Loucy (cell line): Measurements from ENCODE around the gene C8G.
A peak's percentile ranks its signal among the peaks of the same experiment; 100 is the strongest.

Experiments used
- H2AFZ ChIP-seq: fragments of 200-600 bp; sonication (generic); 2 replicates; pipeline ENCODE4 v1.6.0; 2016; ENCODE audit warnings: antibody characterized with exemption, mild to moderate bottlenecking, low read length, moderate library complexity
- H3F3A ChIP-seq: fragments of 200-600 bp; 2 replicates; pipeline ENCODE4 v1.6.0; 2016; ENCODE audit warnings: antibody characterized with exemption, low read depth, mild to moderate bottlenecking
- H3K27me3 ChIP-seq: fragments of 200-600 bp; sonication (generic); 2 replicates; pipeline ENCODE4 v1.6.1; 2014; ENCODE audit warnings: low read length, mild to moderate bottlenecking; ENCODE audit not compliant: insufficient read depth, poor library complexity, severe bottlenecking
- H3K36me3 ChIP-seq: fragments of 200-600 bp; sonication (generic); 2 replicates; pipeline ENCODE4 v1.6.1; 2016; ENCODE audit warnings: low read length; ENCODE audit not compliant: insufficient read depth
- H3K4me1 ChIP-seq: fragments of 200-600 bp; sonication (generic); 2 replicates; pipeline ENCODE4 v1.5.1; 2014; ENCODE audit warnings: low read length, mild to moderate bottlenecking; ENCODE audit not compliant: insufficient read depth, poor library complexity, severe bottlenecking
- H3K4me2 ChIP-seq: fragments of 200-600 bp; sonication (generic); 2 replicates; pipeline ENCODE4 v1.6.0; 2014; ENCODE audit warnings: antibody characterized with exemption, low read length, low read depth, mild to moderate bottlenecking; ENCODE audit not compliant: poor library complexity, severe bottlenecking
- H3K4me3 ChIP-seq: fragments of 200-600 bp; sonication (generic); 2 replicates; pipeline ENCODE4 v1.5.1; 2014; ENCODE audit warnings: low read length, mild to moderate bottlenecking, mixed read lengths; ENCODE audit not compliant: poor library complexity, severe bottlenecking
- H3K79me2 ChIP-seq: fragments of 200-600 bp; sonication (generic); 2 replicates; pipeline ENCODE4 v1.6.1; 2014; ENCODE audit warnings: low read length; ENCODE audit not compliant: insufficient read depth
- H3K9ac ChIP-seq: fragments of 200-600 bp; sonication (generic); 2 replicates; pipeline ENCODE4 v1.6.0; 2014; ENCODE audit warnings: mild to moderate bottlenecking, low read depth, low read length, moderate library complexity; ENCODE audit not compliant: poor library complexity, severe bottlenecking
- H3K9me2 ChIP-seq: fragments of 200-600 bp; sonication (generic); replicated peaks from 2 replicates; pipeline ENCODE4 v1.6.1; 2016; ENCODE audit warnings: low read depth, low read length, mixed read lengths
- H3K9me3 ChIP-seq: fragments of 200-600 bp; sonication (generic); 2 replicates; pipeline ENCODE4 v1.6.1; 2014; ENCODE audit warnings: mild to moderate bottlenecking, antibody characterized with exemption, low read length, low read depth; ENCODE audit not compliant: insufficient read depth
- H4K20me1 ChIP-seq: fragments of 200-600 bp; sonication (generic); 2 replicates; pipeline ENCODE4 v1.6.0; 2014; ENCODE audit warnings: antibody characterized with exemption, low read length, mild to moderate bottlenecking; ENCODE audit not compliant: insufficient read depth, poor library complexity, severe bottlenecking
- EZH2phosphoT487 ChIP-seq: fragments of 200-600 bp; IDR thresholded peaks from 2 replicates; pipeline ENCODE4 v1.6.1; 2018; ENCODE audit warnings: antibody characterized with exemption, mild to moderate bottlenecking, moderate library complexity, borderline replicate concordance
- TF ChIP-seq, protein P1 (sequence below): fragments of 200-600 bp; sonication (generic); conservative IDR thresholded peaks from 2 replicates; pipeline ENCODE4 v1.5.1; 2014; ENCODE audit warnings: mild to moderate bottlenecking, antibody characterized with exemption, low read length

Gene C8G

DNA sequence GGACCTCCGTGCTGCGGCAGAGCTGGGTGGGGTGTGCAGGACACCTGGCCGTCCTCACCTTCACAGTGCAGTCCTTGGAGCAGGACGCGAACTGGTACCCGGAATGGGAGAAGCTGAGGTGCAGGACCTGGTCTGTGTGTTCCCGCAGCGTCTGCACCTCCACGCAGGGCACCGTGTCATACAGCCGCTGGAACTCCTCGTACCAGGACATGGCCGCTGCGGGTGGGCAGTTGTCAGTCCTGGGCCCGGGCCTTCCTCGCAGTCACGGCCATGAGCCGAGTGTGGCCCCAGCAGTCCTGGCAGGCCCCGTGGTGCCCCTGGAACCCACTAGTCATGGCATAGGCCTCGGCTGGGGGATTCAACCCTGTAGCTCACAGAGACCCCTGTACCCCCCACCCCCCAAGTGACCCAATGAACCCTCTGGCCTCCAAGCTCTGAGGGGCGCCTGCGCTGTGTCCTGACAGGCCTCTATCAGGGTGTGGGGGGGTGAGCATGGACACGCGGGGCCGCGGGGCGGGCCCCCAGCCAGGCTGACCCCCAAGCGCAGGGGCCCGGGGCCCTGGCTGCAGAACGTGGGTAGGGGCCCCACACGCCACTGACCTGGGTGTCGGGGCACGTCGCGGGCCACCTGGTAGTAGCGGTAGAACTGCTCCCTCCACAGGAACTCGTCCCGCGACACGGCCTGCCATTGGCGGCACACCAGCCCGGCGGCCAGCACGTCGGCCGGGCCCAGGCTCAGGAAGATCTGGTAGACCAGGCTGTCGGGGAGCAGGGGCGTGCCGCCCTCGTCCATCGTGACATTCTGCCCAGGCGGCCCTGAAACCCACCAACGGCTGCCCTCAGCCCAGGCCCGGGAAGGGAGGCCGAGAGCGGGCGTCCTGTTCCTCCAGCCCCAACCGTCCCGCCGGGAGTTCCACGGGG lies 1.5 kb upstream of the C8G start:
- peaks cover 24% of the 10 kb centered on the region; the same call in 1 of the 2 replicates for H3K36me3 ChIP-seq
- no peak overlapping the region; the same call in 1 of the 2 replicates for H2AFZ ChIP-seq
- no peaks in the 10 kb centered on the region for H3K9me3 ChIP-seq
- peaks cover 17% of the 10 kb centered on the region for H3K4me1 ChIP-seq
- peak overlapping the region; percentile 94 for H3K4me2 ChIP-seq
- no peak for TF ChIP-seq EZH2phosphoT487
- TF ChIP-seq, protein P1, sequence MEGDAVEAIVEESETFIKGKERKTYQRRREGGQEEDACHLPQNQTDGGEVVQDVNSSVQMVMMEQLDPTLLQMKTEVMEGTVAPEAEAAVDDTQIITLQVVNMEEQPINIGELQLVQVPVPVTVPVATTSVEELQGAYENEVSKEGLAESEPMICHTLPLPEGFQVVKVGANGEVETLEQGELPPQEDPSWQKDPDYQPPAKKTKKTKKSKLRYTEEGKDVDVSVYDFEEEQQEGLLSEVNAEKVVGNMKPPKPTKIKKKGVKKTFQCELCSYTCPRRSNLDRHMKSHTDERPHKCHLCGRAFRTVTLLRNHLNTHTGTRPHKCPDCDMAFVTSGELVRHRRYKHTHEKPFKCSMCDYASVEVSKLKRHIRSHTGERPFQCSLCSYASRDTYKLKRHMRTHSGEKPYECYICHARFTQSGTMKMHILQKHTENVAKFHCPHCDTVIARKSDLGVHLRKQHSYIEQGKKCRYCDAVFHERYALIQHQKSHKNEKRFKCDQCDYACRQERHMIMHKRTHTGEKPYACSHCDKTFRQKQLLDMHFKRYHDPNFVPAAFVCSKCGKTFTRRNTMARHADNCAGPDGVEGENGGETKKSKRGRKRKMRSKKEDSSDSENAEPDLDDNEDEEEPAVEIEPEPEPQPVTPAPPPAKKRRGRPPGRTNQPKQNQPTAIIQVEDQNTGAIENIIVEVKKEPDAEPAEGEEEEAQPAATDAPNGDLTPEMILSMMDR, result no peak
- no peaks in the 10 kb centered on the region for H3K9me2 ChIP-seq
- no peaks in the 10 kb centered on the region for H3F3A ChIP-seq
- peaks cover 29% of the 10 kb centered on the region for H4K20me1 ChIP-seq
- peak overlapping the region; percentile 95 for H3K9ac ChIP-seq
- peaks cover 26% of the 10 kb centered on the region for H3K79me2 ChIP-seq
- H3K4me3 ChIP-seq, result peak overlapping the region; percentile 98
- H3K27me3 ChIP-seq, result no peaks in the 10 kb centered on the region

DNA sequence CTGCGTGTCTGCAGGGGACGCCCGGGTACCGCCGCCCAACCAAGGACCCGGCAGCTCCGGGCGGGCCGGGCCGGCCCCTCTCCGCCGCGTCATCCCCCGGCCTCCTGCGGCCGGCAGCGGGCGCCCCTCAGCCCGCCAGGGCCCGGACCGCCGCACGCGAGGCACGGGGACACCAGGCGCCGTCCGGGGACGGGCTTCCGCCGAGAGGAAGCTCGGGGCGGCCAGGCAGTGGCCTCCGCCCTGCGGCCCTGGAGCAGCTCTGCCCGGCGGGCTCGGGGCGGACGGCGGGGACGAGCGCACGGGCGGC lies 878 bp upstream of the C8G start:
- Histone ChIP-seq H3K4me2 (peak overlapping the region; percentile 94), H3K27me3 (no peaks in the 10 kb centered on the region)

DNA sequence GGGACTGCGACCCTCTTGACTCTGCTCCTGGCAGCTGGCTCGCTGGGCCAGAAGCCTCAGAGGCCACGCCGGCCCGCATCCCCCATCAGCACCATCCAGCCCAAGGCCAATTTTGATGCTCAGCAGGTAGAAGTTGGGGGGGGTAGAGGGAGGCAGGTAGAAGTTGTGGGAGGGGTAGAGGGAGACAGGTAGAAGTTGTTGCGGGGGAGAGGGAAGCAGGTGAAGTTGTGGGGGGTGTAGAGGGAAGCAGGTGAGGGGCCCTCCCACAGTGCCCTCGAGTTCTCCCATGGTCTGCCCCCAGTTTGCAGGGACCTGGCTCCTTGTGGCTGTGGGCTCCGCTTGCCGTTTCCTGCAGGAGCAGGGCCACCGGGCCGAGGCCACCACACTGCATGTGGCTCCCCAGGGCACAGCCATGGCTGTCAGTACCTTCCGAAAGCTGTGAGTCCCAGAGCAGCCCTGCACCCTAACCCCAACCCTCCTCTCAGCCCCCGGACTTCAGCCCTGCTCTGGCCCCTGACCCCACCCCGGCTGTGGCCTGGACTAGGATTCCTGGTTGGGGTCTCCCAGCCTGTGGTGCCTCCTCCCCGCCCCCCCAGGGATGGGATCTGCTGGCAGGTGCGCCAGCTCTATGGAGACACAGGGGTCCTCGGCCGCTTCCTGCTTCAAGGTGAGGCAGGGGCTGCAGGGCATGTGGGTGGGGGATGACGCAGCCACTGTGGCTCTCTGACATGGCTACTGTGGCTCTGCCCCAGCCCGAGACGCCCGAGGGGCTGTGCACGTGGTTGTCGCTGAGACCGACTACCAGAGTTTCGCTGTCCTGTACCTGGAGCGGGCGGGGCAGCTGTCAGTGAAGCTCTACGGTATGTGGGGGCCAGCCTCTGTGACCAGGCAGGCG lies 537 bp downstream of the C8G start:
- Histone ChIP-seq H3K27me3 (no peaks in the 10 kb centered on the region), H2AFZ (no peak overlapping the region), H3K4me3 (no peak overlapping the region), H3K9ac (peak overlapping the region; percentile 57), H3K79me2 (peaks cover 26% of the 10 kb centered on the region), H3F3A (no peaks in the 10 kb centered on the region), H3K36me3 (peaks cover 20% of the 10 kb centered on the region; the same call in 1 of the 2 replicates), H4K20me1 (peaks cover 29% of the 10 kb centered on the region), H3K4me2 (peak overlapping the region; percentile 38), H3K9me2 (no peaks in the 10 kb centered on the region), H3K9me3 (no peaks in the 10 kb centered on the region), H3K4me1 (peaks cover 20% of the 10 kb centered on the region)
- TF ChIP-seq EZH2phosphoT487, result no peak
- TF ChIP-seq, protein P1, result no peak

More for the DNA sequence above, 878 bp upstream of the C8G start:
- TF ChIP-seq EZH2phosphoT487, result no peak
- TF ChIP-seq, protein P1, result no peak
- Histone ChIP-seq H3K79me2 (peaks cover 26% of the 10 kb centered on the region), H3K36me3 (peaks cover 24% of the 10 kb centered on the region; the same call in 1 of the 2 replicates), H3K9me3 (no peaks in the 10 kb centered on the region), H3F3A (no peaks in the 10 kb centered on the region), H2AFZ (no peak overlapping the region; the same call in 1 of the 2 replicates), H4K20me1 (peaks cover 29% of the 10 kb centered on the region), H3K9ac (peak overlapping the region; percentile 95), H3K4me1 (peaks cover 17% of the 10 kb centered on the region), H3K9me2 (no peaks in the 10 kb centered on the region), H3K4me3 (peak overlapping the region; percentile 98)
